Coronary artery (tissue), 2 donors: ENCODE data around the gene SNAPC4.
A peak's percentile ranks its signal among the peaks of the same experiment; 100 is the strongest.

ENCODE experiments used
- DNase-seq: peaks from one replicate; pipeline ENCODE4 v3.0.0-alpha.2; 2017; ENCODE audit warnings: low spot score
- H3K27ac ChIP-seq, 2 donors: fragments of 200-600 bp; sonication (generic); one replicate each; pipeline ENCODE4 v1.5.1; 2016 to 2019
- H3K4me3 ChIP-seq: fragments of 200-600 bp; sonication (generic); 2 replicates; pipeline ENCODE4 v1.5.1; 2016; ENCODE audit warnings: mild to moderate bottlenecking, moderate library complexity
- CTCF ChIP-seq: fragments of 200-600 bp; sonication (generic); IDR thresholded peaks from one replicate; pipeline ENCODE4 v1.5.1; 2019; ENCODE audit warnings: antibody characterized with exemption

SNAPC4 gene

GRCh38 chr9:136437839-136438547, 38.0 kb upstream of the SNAPC4 start:
- TF ChIP-seq CTCF: no peak
- no peak for DNase-seq
- H3K4me3 ChIP-seq: peak overlapping the region; percentile 99
- H3K27ac ChIP-seq: no peak overlapping the region

GRCh38 chr9:136437430-136437829, 37.5 kb upstream of the SNAPC4 start:
- H3K27ac ChIP-seq: no peak overlapping the region
- no peak for TF ChIP-seq CTCF
- peak overlapping the region; percentile 99 for H3K4me3 ChIP-seq
- no peak for DNase-seq

- no peak for TF ChIP-seq CTCF
- Histone ChIP-seq H3K4me3 (no peak overlapping the region), H3K27ac (no peak overlapping the region)
- peak; percentile 69 for DNase-seq
These were observed 36.2 kb upstream of the SNAPC4 start for GRCh38 chr9:136436055-136436634.

DNA sequence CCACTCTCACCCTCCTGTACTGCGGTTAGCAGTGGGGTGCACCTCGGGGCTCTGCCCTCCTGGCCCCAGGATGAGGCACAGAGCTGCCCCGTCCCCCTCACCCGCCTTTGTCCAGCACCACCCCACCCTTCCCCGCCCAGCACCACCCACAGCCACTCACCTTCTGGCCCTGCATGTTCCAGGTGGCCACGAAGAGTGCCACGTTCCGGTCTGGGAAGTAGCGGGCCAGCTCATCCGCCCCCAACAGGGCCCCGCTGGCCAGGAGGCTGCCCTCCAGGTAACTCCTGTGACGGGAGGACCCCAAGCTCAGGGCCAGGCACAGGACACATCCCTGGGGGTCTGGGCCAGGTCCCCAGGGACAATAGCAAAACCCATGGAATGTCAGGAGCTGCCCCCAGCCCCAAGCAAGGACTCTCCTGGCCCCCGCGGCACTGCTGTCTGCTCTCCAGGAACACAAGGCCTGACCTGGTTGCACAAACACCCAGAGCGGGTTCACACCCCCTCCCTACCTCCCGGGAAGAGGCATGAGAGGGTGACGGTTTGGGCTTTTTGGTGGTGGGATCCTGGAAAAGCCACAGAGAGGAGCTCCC, 34.7 kb upstream of the SNAPC4 start:
- DNase-seq: no peak
- Histone ChIP-seq H3K4me3 (no peak overlapping the region), H3K27ac (no peak overlapping the region)
- no peak for TF ChIP-seq CTCF

DNA sequence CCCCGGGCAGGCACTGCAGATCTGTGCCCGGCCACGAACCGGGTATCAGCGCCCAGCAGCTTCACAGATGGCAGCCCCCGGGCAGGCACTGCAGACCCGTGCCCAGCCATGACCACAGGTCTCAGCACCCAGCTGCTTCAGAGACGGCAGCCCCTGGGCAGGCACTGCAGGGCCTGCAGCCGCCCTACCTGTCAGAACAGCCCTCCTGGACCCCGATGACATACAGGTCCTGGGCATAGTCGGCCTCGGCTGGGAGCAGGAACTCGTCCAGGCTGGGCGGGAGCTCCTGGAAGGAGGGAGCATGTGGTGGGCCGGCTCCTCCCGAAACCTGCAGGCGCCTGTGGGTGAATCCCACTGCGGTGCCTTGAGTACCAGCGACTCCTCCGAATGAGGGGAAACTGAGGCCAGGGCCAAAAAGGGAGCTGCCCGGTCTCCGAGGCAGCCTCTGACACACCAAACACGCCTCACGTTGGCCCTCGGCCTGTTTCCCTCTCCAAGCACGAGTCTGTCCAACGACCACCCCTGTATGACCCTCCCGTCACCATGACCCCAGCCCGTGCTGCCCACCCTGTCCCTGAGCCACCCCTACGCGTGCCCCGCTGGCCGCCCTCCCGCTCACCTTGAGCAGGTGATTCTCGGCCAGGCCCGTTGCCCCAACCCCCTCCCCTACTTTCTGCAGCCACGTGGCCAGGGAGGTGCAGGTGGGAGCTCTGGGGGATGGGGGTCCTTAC, 34.0 kb upstream of the SNAPC4 start:
- no peak for DNase-seq
- TF ChIP-seq CTCF: no peak

DNA sequence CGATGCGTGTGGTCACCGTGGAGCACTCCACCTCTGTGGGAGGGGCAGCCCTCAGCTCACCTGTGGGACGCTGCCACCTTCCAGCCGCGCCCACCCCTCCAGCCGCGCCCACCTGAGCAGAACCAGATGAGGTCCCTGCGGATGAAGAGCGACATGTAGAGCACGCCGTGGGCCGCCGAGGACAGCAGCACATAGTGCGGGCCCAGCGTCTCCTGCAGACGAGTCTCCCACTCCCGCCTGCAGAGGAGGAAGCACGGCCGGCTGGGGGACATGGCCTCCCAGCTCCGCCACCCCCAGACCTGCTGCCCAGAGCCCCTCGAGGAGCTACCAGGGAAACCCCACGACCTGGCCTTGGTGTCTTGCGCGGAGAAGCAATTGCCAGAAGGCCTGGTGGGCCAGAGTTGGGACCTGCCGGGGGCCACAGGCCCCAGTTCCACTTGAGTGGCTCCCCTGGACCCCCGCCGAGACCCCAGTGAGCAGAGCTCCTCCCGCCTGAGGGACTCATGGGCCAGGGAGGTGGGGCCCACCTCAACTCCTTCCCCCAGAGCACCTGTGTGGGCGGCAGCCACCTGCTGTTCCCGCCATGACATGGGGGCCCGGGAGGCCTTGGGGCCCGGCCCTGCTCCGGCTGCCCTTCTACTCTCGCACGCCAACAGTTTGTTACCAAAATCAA, 33.2 kb upstream of the SNAPC4 start:
- DNase-seq: no peak
- Histone ChIP-seq H3K27ac (no peak overlapping the region), H3K4me3 (no peak overlapping the region)
- no peak for TF ChIP-seq CTCF

More for the DNA sequence above, 34.0 kb upstream of the SNAPC4 start:
- H3K27ac ChIP-seq: no peak overlapping the region
- H3K4me3 ChIP-seq: no peak overlapping the region
